HepG2 (cell line): ENCODE results near the gene ATRAID. TPM values are rescaled to one million over a fixed set of nuclear protein-coding genes. Genes with fewer than 3 reads are reported as not detected.
A peak's percentile ranks its signal among the peaks of the same experiment; 100 is the strongest.

Source experiments
- ATF7 ChIP-seq, 2 experiments: fragments of 450-650 bp in 1 of 2; sonication (generic) in 1 of 2; formaldehyde crosslinking in 1 of 2; IDR thresholded peaks; 2 replicates each; pipeline versions ENCODE4 v1.4.0 to v1.6.1; 2016 to 2020; ENCODE audit warnings: antibody characterized with exemption in 1 of 2, mild to moderate bottlenecking in 1 of 2, missing genetic modification reagents in 1 of 2
- FOXA3 ChIP-seq: IDR thresholded peaks from 2 replicates; pipeline ENCODE4 v1.6.1; 2016; ENCODE audit warnings: missing genetic modification reagents, missing compliant biosample characterization
- HMG20A ChIP-seq: IDR thresholded peaks from 2 replicates; pipeline ENCODE4 v1.6.1; 2016; ENCODE audit warnings: borderline replicate concordance
- JDP2 ChIP-seq: sonication (generic); formaldehyde crosslinking; IDR thresholded peaks from 2 replicates; pipeline ENCODE4 v1.8.1; 2022; ENCODE audit warnings: missing genetic modification reagents, borderline replicate concordance
- MYNN ChIP-seq: sonication (generic); formaldehyde crosslinking; IDR thresholded peaks from 2 replicates; pipeline ENCODE4 v1.4.0; 2020; ENCODE audit warnings: mild to moderate bottlenecking, low read depth, missing genetic modification reagents
- PPARG ChIP-seq: conservative IDR thresholded peaks from 2 replicates; pipeline ENCODE4 v1.6.1; 2016; ENCODE audit warnings: missing biosample characterization, missing genetic modification reagents
- ZMYM4 ChIP-seq: sonication (generic); formaldehyde crosslinking; IDR thresholded peaks from 2 replicates; pipeline ENCODE4 v1.8.1; 2023; ENCODE audit warnings: mild to moderate bottlenecking, missing genetic modification reagents
- ZNF234 ChIP-seq: sonication (generic); formaldehyde crosslinking; conservative IDR thresholded peaks from 2 replicates; pipeline ENCODE4 v1.5.1; 2020; ENCODE audit warnings: mild to moderate bottlenecking, missing genetic modification reagents
- polyA plus RNA-seq, 8 experiments: library from polyadenylated mRNA; depleted of rRNA in 3 of 8; stranded (reverse) in 7 of 8; unstranded in 1 of 8; fragments of >200 nt; fragmentation: Illumina TruSeq in 4 of 8; extraction: Trizol in 4 of 8; gene quantifications; 2 replicates each; pipeline versions ENCODE4 v1.2.1 to v1.2.3, GENCODE V29; 2011 to 2016; ENCODE audit warnings: low read depth in 4 of 8, missing spikeins in 1 of 8, mixed read lengths in 1 of 8; ENCODE audit not compliant: insufficient read depth in 1 of 8
- total RNA-seq, 5 experiments: library from RNA; depleted of rRNA; stranded (reverse); fragments of >200 nt; fragmentation: Illumina TruSeq; extraction: Trizol; gene quantifications; 2 replicates each; pipeline ENCODE4 v1.2.3, GENCODE V29; 2016; ENCODE audit warnings: low read depth in 1 of 5
- TF ChIP-seq, protein P1 (sequence below): sonication (generic); formaldehyde crosslinking; IDR thresholded peaks from 2 replicates; pipeline ENCODE4 v1.4.0; 2020; ENCODE audit warnings: mild to moderate bottlenecking, missing genetic modification reagents
- TF ChIP-seq, protein P2 (sequence below): sonication (generic); formaldehyde crosslinking; conservative IDR thresholded peaks from 2 replicates; pipeline ENCODE4 v1.8.0; 2022; ENCODE audit warnings: missing genetic modification reagents
- TF ChIP-seq, protein P3 (sequence below): sonication (generic); formaldehyde crosslinking; IDR thresholded peaks from 2 replicates; pipeline ENCODE4 v1.4.0; 2020; ENCODE audit warnings: missing genetic modification reagents
- TF ChIP-seq, protein P4 (sequence below): sonication (generic); formaldehyde crosslinking; IDR thresholded peaks from 2 replicates; pipeline ENCODE4 v1.5.1; 2020; ENCODE audit warnings: mild to moderate bottlenecking, missing genetic modification reagents, borderline replicate concordance
- TF ChIP-seq, protein P5 (sequence below): sonication (generic); formaldehyde crosslinking; IDR thresholded peaks from 2 replicates; pipeline ENCODE4 v1.4.0; 2020; ENCODE audit warnings: mild to moderate bottlenecking, missing genetic modification reagents
- TF ChIP-seq, protein P6 (sequence below): sonication (generic); formaldehyde crosslinking; IDR thresholded peaks from 2 replicates; pipeline ENCODE4 v1.5.0; 2020; ENCODE audit warnings: mild to moderate bottlenecking, missing genetic modification reagents, borderline replicate concordance
- TF ChIP-seq, protein P7 (sequence below): sonication (generic); formaldehyde crosslinking; IDR thresholded peaks from 2 replicates; pipeline ENCODE4 v1.5.1; 2020; ENCODE audit warnings: missing genetic modification reagents, mild to moderate bottlenecking, borderline replicate concordance

Gene ATRAID
- total and polyA plus RNA-seq, 2 of the 13 experiments (the other 11 are each of a cell fraction or from before 2014, with no cell fraction given): 207 to 382 TPM

DNA sequence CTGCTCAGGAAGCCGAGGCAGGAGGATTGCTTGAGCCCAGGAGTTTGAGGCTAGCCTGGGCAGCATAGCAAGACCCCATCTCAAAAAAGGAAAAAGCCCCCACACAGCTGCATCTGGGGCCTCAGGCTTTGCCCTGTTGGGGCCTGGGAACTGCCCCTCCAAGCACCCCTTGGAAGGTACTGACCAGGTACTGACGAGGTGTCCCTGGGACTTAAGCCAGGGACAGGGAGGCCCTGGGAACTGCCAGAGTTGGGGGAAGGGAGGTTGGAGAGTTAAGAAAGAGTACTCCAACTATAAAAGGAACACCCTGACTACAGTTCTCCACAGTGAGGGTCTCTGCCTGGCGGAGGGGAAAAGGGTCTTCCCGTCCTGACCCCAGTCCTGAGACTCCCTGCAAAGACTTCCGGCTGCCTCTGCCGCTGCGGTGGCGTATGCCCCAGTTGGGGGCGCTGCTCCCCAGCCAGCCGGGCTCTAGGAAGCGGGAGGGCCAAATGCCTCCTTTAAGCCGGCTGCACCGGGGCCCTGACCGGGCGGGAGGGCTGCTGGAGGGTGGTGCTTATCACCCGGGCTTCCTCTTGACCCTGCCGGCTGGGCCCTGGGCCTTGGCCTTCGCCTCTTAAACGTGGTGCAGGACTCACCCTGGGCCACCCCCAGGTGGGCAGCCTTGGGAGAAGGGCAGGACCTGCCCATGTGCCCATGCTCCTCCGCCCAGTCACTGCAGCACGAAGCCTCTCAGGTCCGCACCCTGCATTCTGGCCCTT lies 38.2 kb downstream of the ATRAID start (continued):
- TF ChIP-seq, protein P1, sequence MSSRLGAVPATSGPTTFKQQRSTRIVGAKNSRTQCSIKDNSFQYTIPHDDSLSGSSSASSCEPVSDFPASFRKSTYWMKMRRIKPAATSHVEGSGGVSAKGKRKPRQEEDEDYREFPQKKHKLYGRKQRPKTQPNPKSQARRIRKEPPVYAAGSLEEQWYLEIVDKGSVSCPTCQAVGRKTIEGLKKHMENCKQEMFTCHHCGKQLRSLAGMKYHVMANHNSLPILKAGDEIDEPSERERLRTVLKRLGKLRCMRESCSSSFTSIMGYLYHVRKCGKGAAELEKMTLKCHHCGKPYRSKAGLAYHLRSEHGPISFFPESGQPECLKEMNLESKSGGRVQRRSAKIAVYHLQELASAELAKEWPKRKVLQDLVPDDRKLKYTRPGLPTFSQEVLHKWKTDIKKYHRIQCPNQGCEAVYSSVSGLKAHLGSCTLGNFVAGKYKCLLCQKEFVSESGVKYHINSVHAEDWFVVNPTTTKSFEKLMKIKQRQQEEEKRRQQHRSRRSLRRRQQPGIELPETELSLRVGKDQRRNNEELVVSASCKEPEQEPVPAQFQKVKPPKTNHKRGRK (CRISPR knock-in tag): no peak
- TF ChIP-seq, protein P2, sequence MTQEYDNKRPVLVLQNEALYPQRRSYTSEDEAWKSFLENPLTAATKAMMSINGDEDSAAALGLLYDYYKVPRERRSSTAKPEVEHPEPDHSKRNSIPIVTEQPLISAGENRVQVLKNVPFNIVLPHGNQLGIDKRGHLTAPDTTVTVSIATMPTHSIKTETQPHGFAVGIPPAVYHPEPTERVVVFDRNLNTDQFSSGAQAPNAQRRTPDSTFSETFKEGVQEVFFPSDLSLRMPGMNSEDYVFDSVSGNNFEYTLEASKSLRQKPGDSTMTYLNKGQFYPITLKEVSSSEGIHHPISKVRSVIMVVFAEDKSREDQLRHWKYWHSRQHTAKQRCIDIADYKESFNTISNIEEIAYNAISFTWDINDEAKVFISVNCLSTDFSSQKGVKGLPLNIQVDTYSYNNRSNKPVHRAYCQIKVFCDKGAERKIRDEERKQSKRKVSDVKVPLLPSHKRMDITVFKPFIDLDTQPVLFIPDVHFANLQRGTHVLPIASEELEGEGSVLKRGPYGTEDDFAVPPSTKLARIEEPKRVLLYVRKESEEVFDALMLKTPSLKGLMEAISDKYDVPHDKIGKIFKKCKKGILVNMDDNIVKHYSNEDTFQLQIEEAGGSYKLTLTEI (CRISPR knock-in tag): no peak
- TF ChIP-seq, protein P3, sequence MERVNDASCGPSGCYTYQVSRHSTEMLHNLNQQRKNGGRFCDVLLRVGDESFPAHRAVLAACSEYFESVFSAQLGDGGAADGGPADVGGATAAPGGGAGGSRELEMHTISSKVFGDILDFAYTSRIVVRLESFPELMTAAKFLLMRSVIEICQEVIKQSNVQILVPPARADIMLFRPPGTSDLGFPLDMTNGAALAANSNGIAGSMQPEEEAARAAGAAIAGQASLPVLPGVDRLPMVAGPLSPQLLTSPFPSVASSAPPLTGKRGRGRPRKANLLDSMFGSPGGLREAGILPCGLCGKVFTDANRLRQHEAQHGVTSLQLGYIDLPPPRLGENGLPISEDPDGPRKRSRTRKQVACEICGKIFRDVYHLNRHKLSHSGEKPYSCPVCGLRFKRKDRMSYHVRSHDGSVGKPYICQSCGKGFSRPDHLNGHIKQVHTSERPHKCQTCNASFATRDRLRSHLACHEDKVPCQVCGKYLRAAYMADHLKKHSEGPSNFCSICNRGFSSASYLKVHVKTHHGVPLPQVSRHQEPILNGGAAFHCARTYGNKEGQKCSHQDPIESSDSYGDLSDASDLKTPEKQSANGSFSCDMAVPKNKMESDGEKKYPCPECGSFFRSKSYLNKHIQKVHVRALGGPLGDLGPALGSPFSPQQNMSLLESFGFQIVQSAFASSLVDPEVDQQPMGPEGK: peak; percentile 65; the same call in 1 of the 2 replicates
- TF ChIP-seq, protein P4, sequence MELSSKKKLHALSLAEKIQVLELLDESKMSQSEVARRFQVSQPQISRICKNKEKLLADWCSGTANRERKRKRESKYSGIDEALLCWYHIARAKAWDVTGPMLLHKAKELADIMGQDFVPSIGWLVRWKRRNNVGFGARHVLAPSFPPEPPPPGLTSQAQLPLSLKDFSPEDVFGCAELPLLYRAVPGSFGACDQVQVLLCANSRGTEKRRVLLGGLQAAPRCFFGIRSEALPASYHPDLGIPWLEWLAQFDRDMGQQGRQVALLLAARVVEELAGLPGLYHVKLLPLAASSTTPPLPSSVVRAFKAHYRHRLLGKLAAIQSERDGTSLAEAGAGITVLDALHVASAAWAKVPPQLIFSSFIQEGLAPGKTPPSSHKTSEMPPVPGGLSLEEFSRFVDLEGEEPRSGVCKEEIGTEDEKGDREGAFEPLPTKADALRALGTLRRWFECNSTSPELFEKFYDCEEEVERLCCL (CRISPR knock-in tag): no peak
- TF ChIP-seq, protein P5, sequence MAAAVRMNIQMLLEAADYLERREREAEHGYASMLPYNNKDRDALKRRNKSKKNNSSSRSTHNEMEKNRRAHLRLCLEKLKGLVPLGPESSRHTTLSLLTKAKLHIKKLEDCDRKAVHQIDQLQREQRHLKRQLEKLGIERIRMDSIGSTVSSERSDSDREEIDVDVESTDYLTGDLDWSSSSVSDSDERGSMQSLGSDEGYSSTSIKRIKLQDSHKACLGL (CRISPR knock-in tag): peak; percentile 56
- TF ChIP-seq ZMYM4 (CRISPR knock-in tag) (no peak), ATF7 (IDR thresholded peaks at IDR 0.05) (no peak), ATF7 (CRISPR knock-in tag; IDR thresholded peaks at IDR 0.05) (no peak), JDP2 (CRISPR knock-in tag) (no peak), PPARG (no peak), HMG20A (CRISPR knock-in tag) (no peak), FOXA3 (CRISPR knock-in tag) (peak; percentile 52), MYNN (no peak), ZNF234 (CRISPR knock-in tag) (peak; percentile 57; the same call in 1 of the 2 replicates)
- TF ChIP-seq, protein P6, sequence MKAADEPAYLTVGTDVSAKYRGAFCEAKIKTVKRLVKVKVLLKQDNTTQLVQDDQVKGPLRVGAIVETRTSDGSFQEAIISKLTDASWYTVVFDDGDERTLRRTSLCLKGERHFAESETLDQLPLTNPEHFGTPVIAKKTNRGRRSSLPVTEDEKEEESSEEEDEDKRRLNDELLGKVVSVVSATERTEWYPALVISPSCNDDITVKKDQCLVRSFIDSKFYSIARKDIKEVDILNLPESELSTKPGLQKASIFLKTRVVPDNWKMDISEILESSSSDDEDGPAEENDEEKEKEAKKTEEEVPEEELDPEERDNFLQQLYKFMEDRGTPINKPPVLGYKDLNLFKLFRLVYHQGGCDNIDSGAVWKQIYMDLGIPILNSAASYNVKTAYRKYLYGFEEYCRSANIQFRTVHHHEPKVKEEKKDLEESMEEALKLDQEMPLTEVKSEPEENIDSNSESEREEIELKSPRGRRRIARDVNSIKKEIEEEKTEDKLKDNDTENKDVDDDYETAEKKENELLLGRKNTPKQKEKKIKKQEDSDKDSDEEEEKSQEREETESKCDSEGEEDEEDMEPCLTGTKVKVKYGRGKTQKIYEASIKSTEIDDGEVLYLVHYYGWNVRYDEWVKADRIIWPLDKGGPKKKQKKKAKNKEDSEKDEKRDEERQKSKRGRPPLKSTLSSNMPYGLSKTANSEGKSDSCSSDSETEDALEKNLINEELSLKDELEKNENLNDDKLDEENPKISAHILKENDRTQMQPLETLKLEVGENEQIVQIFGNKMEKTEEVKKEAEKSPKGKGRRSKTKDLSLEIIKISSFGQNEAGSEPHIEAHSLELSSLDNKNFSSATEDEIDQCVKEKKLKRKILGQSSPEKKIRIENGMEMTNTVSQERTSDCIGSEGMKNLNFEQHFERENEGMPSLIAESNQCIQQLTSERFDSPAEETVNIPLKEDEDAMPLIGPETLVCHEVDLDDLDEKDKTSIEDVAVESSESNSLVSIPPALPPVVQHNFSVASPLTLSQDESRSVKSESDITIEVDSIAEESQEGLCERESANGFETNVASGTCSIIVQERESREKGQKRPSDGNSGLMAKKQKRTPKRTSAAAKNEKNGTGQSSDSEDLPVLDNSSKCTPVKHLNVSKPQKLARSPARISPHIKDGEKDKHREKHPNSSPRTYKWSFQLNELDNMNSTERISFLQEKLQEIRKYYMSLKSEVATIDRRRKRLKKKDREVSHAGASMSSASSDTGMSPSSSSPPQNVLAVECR: peak; percentile 54; the same call in 1 of the 2 replicates
- TF ChIP-seq, protein P7, sequence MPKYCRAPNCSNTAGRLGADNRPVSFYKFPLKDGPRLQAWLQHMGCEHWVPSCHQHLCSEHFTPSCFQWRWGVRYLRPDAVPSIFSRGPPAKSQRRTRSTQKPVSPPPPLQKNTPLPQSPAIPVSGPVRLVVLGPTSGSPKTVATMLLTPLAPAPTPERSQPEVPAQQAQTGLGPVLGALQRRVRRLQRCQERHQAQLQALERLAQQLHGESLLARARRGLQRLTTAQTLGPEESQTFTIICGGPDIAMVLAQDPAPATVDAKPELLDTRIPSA: no peak
